ENCODE measurements around the gene MED1.
"Not testable (repeated sequence)": the region's sequence is repeated elsewhere in the genome, so short reads cannot be mapped to it uniquely, and the experiment has no call there.

MED1 gene

GRCh38 chr17:39486242-39486641, 35.2 kb upstream of the MED1 start:
- ATAC-seq (ENCODE audit: insufficient read depth, low read depth): no peak
- no peak for DNase-seq
- H3K27ac ChIP-seq (ENCODE audit: low read length): no peak overlapping the region
- H3K36me3 ChIP-seq (ENCODE audit: insufficient read depth, low read length): peaks cover 64% of the 10 kb centered on the region
- no peak overlapping the region for H3K4me3 ChIP-seq (ENCODE audit: low read depth in 1 of 2, low read length in 2 of 2)
- no peaks in the 10 kb centered on the region for H3K27me3 ChIP-seq (ENCODE audit: insufficient read depth, low read length, poor library complexity)
- peaks cover 69% of the 10 kb centered on the region for H3K79me2 ChIP-seq (ENCODE audit: insufficient read depth, low read length)
- no peak for TF ChIP-seq CTCF (IDR thresholded peaks at IDR 0.05; ENCODE audit: borderline replicate concordance, extremely low read depth, low read length, poor library complexity, severe bottlenecking)
- no peak for TF ChIP-seq EZH2 (IDR thresholded peaks at IDR 0.05; ENCODE audit: borderline replicate concordance, low read depth, low read length, severe bottlenecking)
- no peak overlapping the region for H3K4me2 ChIP-seq (ENCODE audit: insufficient read depth, low read length)
- no peak overlapping the region for H2AFZ ChIP-seq (ENCODE audit: low read depth, low read length)
- H3K4me1 ChIP-seq (ENCODE audit: insufficient read depth, low read length): no peaks in the 10 kb centered on the region
- H3K9me3 ChIP-seq (ENCODE audit: insufficient read depth, low read length, severe bottlenecking): no peaks in the 10 kb centered on the region
- H4K20me1 ChIP-seq (ENCODE audit: insufficient read depth, low read length): peaks cover 11% of the 10 kb centered on the region; the same call in 1 of the 2 replicates
- no peak overlapping the region for H3K9ac ChIP-seq (ENCODE audit: low read depth, low read length)

- peaks cover 12% of the 10 kb centered on the region; the same call in 1 of the 2 replicates for H4K20me1 ChIP-seq (ENCODE audit: insufficient read depth, low read length)
- H3K27ac ChIP-seq (ENCODE audit: low read length): no peak overlapping the region
- peaks cover 61% of the 10 kb centered on the region for H3K36me3 ChIP-seq (ENCODE audit: insufficient read depth, low read length)
- H3K9me3 ChIP-seq (ENCODE audit: insufficient read depth, low read length, severe bottlenecking): no peaks in the 10 kb centered on the region
- H3K4me3 ChIP-seq (ENCODE audit: low read depth in 1 of 2, low read length in 2 of 2): no peak overlapping the region
- TF ChIP-seq CTCF (IDR thresholded peaks at IDR 0.05; ENCODE audit: borderline replicate concordance, extremely low read depth, low read length, poor library complexity, severe bottlenecking): no peak
- TF ChIP-seq EZH2 (IDR thresholded peaks at IDR 0.05; ENCODE audit: borderline replicate concordance, low read depth, low read length, severe bottlenecking): no peak
- no peak overlapping the region for H2AFZ ChIP-seq (ENCODE audit: low read depth, low read length)
- H3K9ac ChIP-seq (ENCODE audit: low read depth, low read length): no peak overlapping the region
- no peaks in the 10 kb centered on the region for H3K27me3 ChIP-seq (ENCODE audit: insufficient read depth, low read length, poor library complexity)
- no peaks in the 10 kb centered on the region for H3K4me1 ChIP-seq (ENCODE audit: insufficient read depth, low read length)
- H3K4me2 ChIP-seq (ENCODE audit: insufficient read depth, low read length): no peak overlapping the region
- DNase-seq (no peak), ATAC-seq (ENCODE audit: insufficient read depth, low read depth) (no peak)
- peaks cover 73% of the 10 kb centered on the region for H3K79me2 ChIP-seq (ENCODE audit: insufficient read depth, low read length)
Observed at GRCh38 chr17:39485555-39485954, 34.5 kb upstream of the MED1 start.

GRCh38 chr17:39484178-39484577, 33.1 kb upstream of the MED1 start:
- Histone ChIP-seq H2AFZ (ENCODE audit: low read depth, low read length) (no peak overlapping the region), H3K79me2 (ENCODE audit: insufficient read depth, low read length) (peaks cover 84% of the 10 kb centered on the region), H3K4me3 (ENCODE audit: low read depth in 1 of 2, low read length in 2 of 2) (no peak overlapping the region), H3K4me2 (ENCODE audit: insufficient read depth, low read length) (no peak overlapping the region), H4K20me1 (ENCODE audit: insufficient read depth, low read length) (peaks cover 16% of the 10 kb centered on the region; the same call in 1 of the 2 replicates), H3K9me3 (ENCODE audit: insufficient read depth, low read length, severe bottlenecking) (no peaks in the 10 kb centered on the region), H3K27ac (ENCODE audit: low read length) (no peak overlapping the region), H3K27me3 (ENCODE audit: insufficient read depth, low read length, poor library complexity) (no peaks in the 10 kb centered on the region), H3K9ac (ENCODE audit: low read depth, low read length) (no peak overlapping the region), H3K36me3 (ENCODE audit: insufficient read depth, low read length) (peaks cover 68% of the 10 kb centered on the region), H3K4me1 (ENCODE audit: insufficient read depth, low read length) (no peaks in the 10 kb centered on the region)
- TF ChIP-seq CTCF (IDR thresholded peaks at IDR 0.05; ENCODE audit: borderline replicate concordance, extremely low read depth, low read length, poor library complexity, severe bottlenecking) (no peak), EZH2 (IDR thresholded peaks at IDR 0.05; ENCODE audit: borderline replicate concordance, low read depth, low read length, severe bottlenecking) (no peak)
- ATAC-seq (ENCODE audit: insufficient read depth, low read depth) (no peak), DNase-seq (no peak)

GRCh38 chr17:39483506-39483905, 32.4 kb upstream of the MED1 start:
- DNase-seq: no peak
- Histone ChIP-seq H3K4me3 (ENCODE audit: low read depth in 1 of 2, low read length in 2 of 2) (no peak overlapping the region), H3K79me2 (ENCODE audit: insufficient read depth, low read length) (peaks cover 82% of the 10 kb centered on the region), H3K4me2 (ENCODE audit: insufficient read depth, low read length) (no peak overlapping the region), H4K20me1 (ENCODE audit: insufficient read depth, low read length) (peaks cover 16% of the 10 kb centered on the region; the same call in 1 of the 2 replicates), H3K4me1 (ENCODE audit: insufficient read depth, low read length) (no peaks in the 10 kb centered on the region), H2AFZ (ENCODE audit: low read depth, low read length) (no peak overlapping the region), H3K27me3 (ENCODE audit: insufficient read depth, low read length, poor library complexity) (no peaks in the 10 kb centered on the region), H3K9me3 (ENCODE audit: insufficient read depth, low read length, severe bottlenecking) (no peaks in the 10 kb centered on the region), H3K9ac (ENCODE audit: low read depth, low read length) (no peak overlapping the region), H3K27ac (ENCODE audit: low read length) (no peak overlapping the region), H3K36me3 (ENCODE audit: insufficient read depth, low read length) (peaks cover 64% of the 10 kb centered on the region)
- TF ChIP-seq CTCF (IDR thresholded peaks at IDR 0.05; ENCODE audit: borderline replicate concordance, extremely low read depth, low read length, poor library complexity, severe bottlenecking) (no peak), EZH2 (IDR thresholded peaks at IDR 0.05; ENCODE audit: borderline replicate concordance, low read depth, low read length, severe bottlenecking) (no peak)
- no peak for ATAC-seq (ENCODE audit: insufficient read depth, low read depth)

- H3K4me2 ChIP-seq (ENCODE audit: insufficient read depth, low read length); H2AFZ ChIP-seq (ENCODE audit: low read depth, low read length); H3K9ac ChIP-seq (ENCODE audit: low read depth, low read length); H3K4me3 ChIP-seq (ENCODE audit: low read depth in 1 of 2, low read length in 2 of 2); H3K27me3 ChIP-seq (ENCODE audit: insufficient read depth, low read length, poor library complexity); H3K9me3 ChIP-seq (ENCODE audit: insufficient read depth, low read length, severe bottlenecking); ATAC-seq (ENCODE audit: insufficient read depth, low read depth); DNase-seq; H3K4me1 ChIP-seq (ENCODE audit: insufficient read depth, low read length); H3K27ac ChIP-seq (ENCODE audit: low read length): not testable (repeated sequence)
- H4K20me1 ChIP-seq (ENCODE audit: insufficient read depth, low read length): peaks cover 13% of the 10 kb centered on the region; the same call in 1 of the 2 replicates
- peaks cover 77% of the 10 kb centered on the region for H3K79me2 ChIP-seq (ENCODE audit: insufficient read depth, low read length)
- H3K36me3 ChIP-seq (ENCODE audit: insufficient read depth, low read length): peaks cover 74% of the 10 kb centered on the region
Observed at GRCh38 chr17:39479631-39480030, 28.6 kb upstream of the MED1 start.
